SU-DHL-6 (cell line): ENCODE data around the gene TNS3.

ENCODE experiments used
- EZH2phosphoT487 ChIP-seq: fragments of 200-600 bp; sonication (generic), shearing (Covaris generic); conservative IDR thresholded peaks from 2 replicates; pipeline ENCODE4 v1.6.1; 2018; ENCODE audit warnings: mild to moderate bottlenecking, antibody characterized with exemption, low read length, moderate library complexity, mixed read lengths
- TF ChIP-seq, protein P1 (sequence below): fragments of 200-600 bp; sonication (generic); IDR thresholded peaks from one replicate; pipeline ENCODE4 v1.5.1; 2017; ENCODE audit warnings: antibody characterized with exemption, mild to moderate bottlenecking, low read length, moderate library complexity; ENCODE audit not compliant: insufficient read depth, poor library complexity, severe bottlenecking

DNA sequence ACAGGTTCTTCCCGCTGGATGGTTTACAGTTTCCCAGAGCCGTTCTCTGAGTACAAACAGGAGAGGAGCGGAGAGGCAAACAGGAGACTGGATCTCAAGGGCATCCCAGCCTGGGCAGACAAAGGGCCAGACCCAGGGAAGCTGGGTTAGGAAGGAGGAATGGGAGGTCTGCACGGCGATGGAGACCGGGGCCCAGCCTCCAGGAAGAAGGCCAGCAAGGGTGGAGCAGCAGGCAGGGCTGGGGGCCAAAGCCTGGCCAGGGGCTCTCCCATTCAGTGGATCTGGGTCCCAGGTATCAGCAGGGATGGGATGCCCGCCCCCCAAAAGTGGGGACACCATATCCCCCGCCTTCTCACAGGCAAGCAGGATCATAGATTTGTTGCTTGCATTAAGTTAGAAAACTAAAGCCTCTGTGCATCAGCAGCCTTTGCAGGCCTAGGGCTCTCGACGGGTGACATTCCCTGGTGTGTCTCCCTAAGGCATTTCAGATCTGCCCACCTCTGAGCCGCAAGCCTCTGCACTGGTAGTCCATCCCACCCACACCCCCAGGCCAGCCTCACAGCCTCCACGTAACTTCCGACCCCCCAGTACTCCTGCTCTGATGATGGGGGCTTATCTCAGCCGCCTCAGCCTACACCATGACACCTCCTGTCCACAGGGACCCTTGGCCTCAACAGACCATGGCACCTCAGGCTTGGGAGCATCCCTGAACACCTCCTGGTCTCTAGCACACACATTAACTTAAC, 59.9 kb downstream of the TNS3 start:
- TF ChIP-seq, protein P1, sequence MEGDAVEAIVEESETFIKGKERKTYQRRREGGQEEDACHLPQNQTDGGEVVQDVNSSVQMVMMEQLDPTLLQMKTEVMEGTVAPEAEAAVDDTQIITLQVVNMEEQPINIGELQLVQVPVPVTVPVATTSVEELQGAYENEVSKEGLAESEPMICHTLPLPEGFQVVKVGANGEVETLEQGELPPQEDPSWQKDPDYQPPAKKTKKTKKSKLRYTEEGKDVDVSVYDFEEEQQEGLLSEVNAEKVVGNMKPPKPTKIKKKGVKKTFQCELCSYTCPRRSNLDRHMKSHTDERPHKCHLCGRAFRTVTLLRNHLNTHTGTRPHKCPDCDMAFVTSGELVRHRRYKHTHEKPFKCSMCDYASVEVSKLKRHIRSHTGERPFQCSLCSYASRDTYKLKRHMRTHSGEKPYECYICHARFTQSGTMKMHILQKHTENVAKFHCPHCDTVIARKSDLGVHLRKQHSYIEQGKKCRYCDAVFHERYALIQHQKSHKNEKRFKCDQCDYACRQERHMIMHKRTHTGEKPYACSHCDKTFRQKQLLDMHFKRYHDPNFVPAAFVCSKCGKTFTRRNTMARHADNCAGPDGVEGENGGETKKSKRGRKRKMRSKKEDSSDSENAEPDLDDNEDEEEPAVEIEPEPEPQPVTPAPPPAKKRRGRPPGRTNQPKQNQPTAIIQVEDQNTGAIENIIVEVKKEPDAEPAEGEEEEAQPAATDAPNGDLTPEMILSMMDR = no peak
- no peak for TF ChIP-seq EZH2phosphoT487
